Panc1 (cell line): Measurements from ENCODE around the gene FAP. TPM values are rescaled to one million over a fixed set of nuclear protein-coding genes. Genes with fewer than 3 reads are reported as not detected.

Experiments
- ATAC-seq: fragments of 200-7000 bp; cut with Tn5 transposase; 2 replicates; pipeline ENCODE4 v1.9.1; 2020; ENCODE audit warnings: mild to moderate bottlenecking, moderate library complexity
- BruUV-seq: library from RNA; stranded (reverse); fragments of 400-500 nt; replicated peaks from 2 replicates; lab custom pipeline; 2021; lab: Mats Ljungman, UMichigan
- CTCF ChIA-PET: fragments of 300-600 bp; sonication (Branson Sonifier 250); formaldehyde crosslinking; loops from one replicate; lab custom pipeline; 2022; ENCODE audit warnings: antibody characterized with exemption; lab: Charles Lee
- POLR2A ChIA-PET: fragments of 300-600 bp; sonication (Branson Sonifier 250); formaldehyde crosslinking; loops from one replicate; lab custom pipeline; 2022; ENCODE audit warnings: antibody characterized with exemption; lab: Charles Lee
- DNase-seq: peaks from one replicate; pipeline ENCODE4 v3.0.0-alpha.2; 2010; ENCODE audit warnings: low read depth, low spot score
- H3K27ac ChIP-seq: 2 replicates; pipeline ENCODE4 v1.5.1; 2011; ENCODE audit warnings: mild to moderate bottlenecking, low read length, inconsistent platforms
- H3K27me3 ChIP-seq: fragments of 200-500 bp; sonication (Bioruptor generic); 2 replicates; pipeline ENCODE4 v1.6.0; 2014; ENCODE audit warnings: low read length, inconsistent platforms; ENCODE audit not compliant: control insufficient read depth, insufficient read depth
- H3K36me3 ChIP-seq: fragments of 200-500 bp; sonication (Bioruptor generic); 2 replicates; pipeline ENCODE4 v1.5.1; 2014; ENCODE audit warnings: inconsistent platforms, mild to moderate bottlenecking, low read length, moderate library complexity; ENCODE audit not compliant: control insufficient read depth, insufficient read depth
- H3K4me1 ChIP-seq: 2 replicates; pipeline ENCODE4 v1.5.1; 2011; ENCODE audit warnings: inconsistent platforms, mild to moderate bottlenecking, low read length, moderate library complexity; ENCODE audit not compliant: control insufficient read depth, insufficient read depth
- H3K4me3 ChIP-seq, 2 experiments: 2 replicates each; pipeline ENCODE4 v1.5.1; 2011 to 2012; ENCODE audit warnings: low read depth in 2 of 2, low read length in 2 of 2, mild to moderate bottlenecking in 2 of 2, inconsistent platforms in 1 of 2, moderate library complexity in 1 of 2
- H3K9me3 ChIP-seq: fragments of 200-500 bp; sonication (Bioruptor generic); 2 replicates; pipeline ENCODE4 v1.5.1; 2014; ENCODE audit warnings: low read depth, mild to moderate bottlenecking, inconsistent platforms, low read length, moderate library complexity; ENCODE audit not compliant: control insufficient read depth, insufficient read depth
- CTCF ChIP-seq: fragments of 450-650 bp; IDR thresholded peaks from 2 replicates; pipeline ENCODE4 v1.5.1; 2017; ENCODE audit warnings: mild to moderate bottlenecking
- POLR2AphosphoS5 ChIP-seq: IDR thresholded peaks from 2 replicates; pipeline ENCODE4 v1.6.1; 2012; ENCODE audit warnings: mild to moderate bottlenecking, low read depth, low read length, moderate library complexity
- REST ChIP-seq, 2 experiments: IDR thresholded peaks; 2 replicates each; pipeline ENCODE4 v1.6.1; 2011 to 2012; ENCODE audit warnings: low read depth in 2 of 2, control low read depth in 1 of 2, low read length in 1 of 2, mild to moderate bottlenecking in 1 of 2, moderate library complexity in 1 of 2; ENCODE audit not compliant: insufficient read depth in 1 of 2
- SIN3A ChIP-seq: IDR thresholded peaks from 2 replicates; pipeline ENCODE4 v1.6.1; 2012; ENCODE audit warnings: low read depth, mild to moderate bottlenecking, low read length, moderate library complexity, borderline replicate concordance; ENCODE audit not compliant: insufficient read depth
- TCF7L2 ChIP-seq: IDR thresholded peaks from 2 replicates; pipeline ENCODE4 v1.6.1; 2011; ENCODE audit warnings: mild to moderate bottlenecking, low read depth, low read length, inconsistent platforms
- in situ Hi-C: cut with HindIII; loops from 2 replicates; pipeline ENCODE4 v1.10.0; 2016; ENCODE audit warnings: low sequenced_read_pairs, low pct_unique_long_range_greater_than_20kb
- intact Hi-C: fragments of 100-400 bp; cut with micrococcal nuclease; formaldehyde crosslinking; loops from one replicate; pipeline ENCODE4 v1.10.0; 2022; ENCODE audit not compliant: unreplicated experiment
- total RNA-seq: library from RNA; stranded (reverse); gene quantifications from one replicate; pipeline ENCODE4 v1.2.1, GENCODE V29; 2021; ENCODE audit not compliant: unreplicated experiment

Gene FAP
- total RNA-seq, 1 experiment from 2014 or later = not detected

- H3K4me1 ChIP-seq = no peaks in the 10 kb centered on the region
- CTCF ChIA-PET = no interaction called here
- no peak overlapping the region for H3K4me3 ChIP-seq
- TF ChIP-seq REST (IDR thresholded peaks at IDR 0.05; ENCODE audit: insufficient read depth in 1 of 2, low read depth in 2 of 2, low read length in 1 of 2) = no peak
- TF ChIP-seq TCF7L2 = no peak
- TF ChIP-seq SIN3A = no peak
- TF ChIP-seq CTCF = no peak
- no peak for TF ChIP-seq POLR2AphosphoS5
- H3K27me3 ChIP-seq = no peaks in the 10 kb centered on the region; the same call in 1 of the 2 replicates
- no peaks in the 10 kb centered on the region for H3K36me3 ChIP-seq
- BruUV-seq = no TSS peak
- ATAC-seq (no peak), DNase-seq (no peak)
- in situ Hi-C loops (no loop called here), intact Hi-C loops (no loop called here)
- POLR2A ChIA-PET = no interaction called here
- no peak overlapping the region for H3K27ac ChIP-seq
- no peaks in the 10 kb centered on the region for H3K9me3 ChIP-seq
Observed at GRCh38 chr2:162149940-162150339, 93.3 kb downstream of the FAP start.

- in situ Hi-C loops = no loop called here
- no peak overlapping the region for H3K27ac ChIP-seq
- H3K36me3 ChIP-seq = no peaks in the 10 kb centered on the region
- no peaks in the 10 kb centered on the region; the same call in 1 of the 2 replicates for H3K27me3 ChIP-seq
- H3K4me3 ChIP-seq = no peak overlapping the region
- intact Hi-C loops = no loop called here
- no peaks in the 10 kb centered on the region for H3K9me3 ChIP-seq
- no TSS peak for BruUV-seq
- CTCF ChIA-PET = no interaction called here
- no peak for TF ChIP-seq TCF7L2
- TF ChIP-seq POLR2AphosphoS5 = no peak
- TF ChIP-seq CTCF = no peak
- no peak for TF ChIP-seq SIN3A
- no peak for TF ChIP-seq REST (IDR thresholded peaks at IDR 0.05; ENCODE audit: insufficient read depth in 1 of 2, low read depth in 2 of 2, low read length in 1 of 2)
- POLR2A ChIA-PET = no interaction called here
- ATAC-seq (no peak), DNase-seq (no peak)
- no peaks in the 10 kb centered on the region for H3K4me1 ChIP-seq
Observed at GRCh38 chr2:162149466-162149865, 93.8 kb downstream of the FAP start.
